Measurements from ENCODE around the gene MPPED1.

- TF ChIP-seq CTCF (IDR thresholded peaks at IDR 0.05; ENCODE audit: poor library complexity): no peak
- no peak for TF ChIP-seq EZH2 (IDR thresholded peaks at IDR 0.05; ENCODE audit: borderline replicate concordance)
- TF ChIP-seq EZH2phosphoT487 (IDR thresholded peaks at IDR 0.05; ENCODE audit: low read depth, severe bottlenecking, unreplicated experiment): no peak
Measured at GRCh38 chr22:43476341-43476740, 64.5 kb downstream of the MPPED1 start.

All from hepatocyte (in vitro differentiated cells).